A549 treated with dexamethasone at 1 μM for 4 hours (cell line): Measurements from ENCODE around the gene JAG2. TPM values are rescaled to one million over a fixed set of nuclear protein-coding genes. Genes with fewer than 3 reads are reported as not detected.

Experiments
- total RNA-seq: library from RNA; stranded (reverse); fragments of 200-300 nt; extraction: Qiagen RNA extraction; gene quantifications from 5 replicates; pipeline ENCODE4 v1.2.3, GENCODE V29; 2022

Gene JAG2
- total RNA-seq, result 13.3 to 26.5 TPM (median 24.7 TPM) in 5 replicates

DNA sequence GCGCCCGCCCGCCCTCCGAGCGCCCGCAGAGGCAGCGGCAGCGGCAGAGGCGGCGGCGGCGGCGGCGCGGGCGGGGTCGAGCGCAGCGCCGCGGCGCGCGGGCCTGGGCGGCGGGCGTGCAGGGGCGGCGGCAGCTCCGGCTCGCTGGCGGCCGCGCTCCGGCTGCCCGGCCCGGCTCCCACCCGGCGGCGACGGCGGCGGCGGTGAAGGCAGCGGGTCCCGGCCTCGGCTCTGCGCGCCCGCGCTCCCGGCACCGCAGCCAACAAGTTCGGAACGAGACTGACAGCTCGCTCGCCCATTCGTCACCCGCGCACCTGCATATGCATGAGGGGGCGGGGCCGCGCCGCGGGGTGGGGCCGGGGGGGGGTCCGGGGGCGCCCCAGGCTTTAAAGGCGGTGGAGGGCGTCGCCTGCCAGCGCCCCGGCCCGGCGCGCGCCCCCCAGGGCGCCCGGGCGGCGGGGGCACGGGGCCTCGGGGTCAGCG is at the start of gene JAG2:
JAG2 (minus strand) TSS at position 281 of the 483 bp plus-strand sequence. CDS start 356 bp downstream, outside the sequence.

DNA sequence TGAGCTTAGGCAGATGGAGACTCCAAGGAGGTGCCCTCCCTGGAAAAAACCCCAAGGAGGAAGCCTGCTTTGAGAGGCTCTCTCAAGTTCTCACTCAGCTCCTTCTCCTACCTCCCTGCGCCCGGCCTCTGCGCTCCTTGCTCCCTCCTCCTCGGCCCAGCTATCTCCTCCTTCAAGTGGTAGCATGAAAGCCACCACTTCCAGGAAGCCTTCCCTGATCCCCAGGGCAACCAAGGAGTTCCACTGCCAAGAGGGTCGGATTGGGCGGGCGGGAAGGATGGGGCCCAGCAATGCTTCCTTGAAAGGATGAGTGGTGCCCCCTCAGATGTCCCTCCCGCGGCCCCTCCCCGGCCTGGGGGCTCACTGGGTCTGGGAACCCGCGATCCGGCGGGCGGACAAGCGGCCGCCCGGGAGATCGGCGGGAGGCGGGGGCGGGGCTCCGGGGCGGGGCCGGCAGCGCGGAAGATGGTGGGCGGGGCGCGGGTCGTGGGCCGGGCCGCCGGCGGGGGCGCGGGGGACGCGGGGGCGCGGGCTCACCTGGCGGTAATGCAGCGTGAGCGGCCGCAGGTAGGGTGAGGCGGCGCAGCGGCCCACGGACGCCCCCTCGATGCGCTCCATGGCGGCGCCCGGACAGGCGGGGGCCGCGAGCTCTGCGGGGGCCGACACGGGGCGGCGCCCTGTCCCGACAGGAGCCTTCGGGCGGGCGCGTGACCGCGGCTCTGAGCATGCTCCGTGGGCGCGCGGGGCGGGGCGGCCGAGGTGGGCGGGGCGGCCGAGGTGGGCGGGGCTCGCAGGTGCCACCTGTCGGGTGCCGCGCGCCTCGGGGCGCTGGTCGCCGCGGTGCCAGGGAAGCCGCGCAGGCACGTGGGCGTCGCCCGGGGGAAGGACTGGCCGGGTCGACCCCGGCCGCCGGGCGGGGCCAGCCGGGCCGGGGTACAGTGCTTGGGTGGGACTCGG is 12.3 kb upstream of the JAG2 start, which contains the start of gene NUDT14:
NUDT14 (minus strand) TSS at position 721 of the 957 bp plus-strand sequence; CDS start at position 618, 103 bp downstream.

Other genes starting within 250 kb of the JAG2 start
- gene PLD4, start 243.9 kb downstream of the JAG2 start, total RNA-seq, result 0.02 to 0.23 TPM in 2 of 5 replicates, not detected in the others
- 200 to 252 TPM (median 220 TPM) in 5 replicates for gene AHNAK2, start 190.4 kb downstream of the JAG2 start, total RNA-seq
- gene CLBA1, start 183.0 kb downstream of the JAG2 start, total RNA-seq, result 14.3 to 17.6 TPM (median 15.2 TPM) in 5 replicates
- 40.3 to 44.6 TPM (median 42.2 TPM) in 5 replicates for gene CDCA4, start 147.7 kb downstream of the JAG2 start, total RNA-seq
- 0.32 to 0.86 TPM (median 0.54 TPM) in 5 replicates for gene GPR132, start 103.3 kb downstream of the JAG2 start, total RNA-seq
- gene NUDT14, start 12.5 kb upstream of the JAG2 start, total RNA-seq, result 21.1 to 42.9 TPM (median 37.1 TPM) in 5 replicates
- 30.4 to 43.6 TPM (median 38.9 TPM) in 5 replicates for gene BTBD6, start 79.8 kb upstream of the JAG2 start, total RNA-seq
- gene BRF1, start 132.2 kb upstream of the JAG2 start, total RNA-seq, result 23.7 to 28.3 TPM (median 28.0 TPM) in 5 replicates
- gene PACS2, start 146.0 kb upstream of the JAG2 start, total RNA-seq, result 17.9 to 31.2 TPM (median 26.3 TPM) in 5 replicates
- gene TEX22, start 229.8 kb upstream of the JAG2 start, total RNA-seq, result 0.06 to 0.48 TPM (median 0.22 TPM) in 5 replicates